ENCODE measurements around the gene CRY2.
"Not testable (repeated sequence)": the region's sequence is repeated elsewhere in the genome, so short reads cannot be mapped to it uniquely, and the experiment has no call there.

CRY2 gene

DNA sequence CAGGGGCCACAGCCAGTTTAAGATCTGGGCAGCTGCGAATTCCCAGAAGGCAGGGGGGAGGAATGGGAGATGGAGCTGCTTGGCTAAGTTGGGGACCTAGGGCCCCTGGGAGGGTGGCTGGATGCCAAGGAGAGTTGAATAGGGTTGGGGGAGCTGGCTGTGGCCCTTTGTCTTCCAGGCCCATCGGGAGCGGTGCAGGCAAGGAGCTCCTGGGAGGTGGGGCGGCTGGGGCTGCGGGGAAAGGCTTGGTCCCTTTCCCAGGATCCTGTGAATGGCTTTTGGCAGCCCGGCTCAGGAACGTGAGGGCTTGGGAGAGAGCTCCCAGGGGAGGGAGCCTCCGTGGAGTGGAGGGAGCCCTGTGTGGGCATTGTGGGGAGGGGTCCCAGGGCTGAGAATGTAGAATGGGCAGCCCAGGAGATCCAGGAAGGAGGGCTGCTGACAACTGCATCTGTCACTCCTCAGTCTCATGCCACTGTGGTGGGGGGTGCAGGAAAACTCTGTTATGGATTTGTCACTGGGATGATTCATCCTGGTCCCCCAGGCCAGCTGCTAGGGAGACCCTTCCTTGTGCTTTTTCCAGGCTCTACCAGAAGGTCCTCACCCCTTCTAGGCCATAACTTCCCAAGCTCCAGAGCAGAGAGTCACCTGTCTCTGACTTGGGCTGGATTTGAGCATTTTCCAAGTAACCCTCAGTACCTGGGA is 53.8 kb downstream of the CRY2 start:
- no peak for DNase-seq

DNA sequence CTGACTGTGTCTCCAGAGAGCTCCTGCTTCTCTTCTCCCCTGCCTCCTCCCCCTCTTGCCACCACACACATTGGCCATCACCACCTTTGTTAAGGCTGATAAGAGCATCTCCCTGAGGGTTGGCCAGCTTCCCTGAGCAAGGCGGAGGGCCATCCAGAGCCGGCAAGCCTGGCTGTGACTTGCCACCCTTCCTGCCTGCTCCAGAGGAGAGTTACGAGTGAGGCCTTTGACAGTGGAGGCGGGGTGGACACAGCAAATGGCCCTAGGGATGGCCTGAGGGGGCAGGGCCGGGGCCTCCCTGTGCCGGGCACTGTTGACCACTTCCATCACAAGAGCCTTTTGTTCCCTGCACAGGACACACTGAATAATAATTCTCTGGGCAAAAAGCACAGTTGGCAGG is 54.4 kb downstream of the CRY2 start:
- DNase-seq = no peak

DNA sequence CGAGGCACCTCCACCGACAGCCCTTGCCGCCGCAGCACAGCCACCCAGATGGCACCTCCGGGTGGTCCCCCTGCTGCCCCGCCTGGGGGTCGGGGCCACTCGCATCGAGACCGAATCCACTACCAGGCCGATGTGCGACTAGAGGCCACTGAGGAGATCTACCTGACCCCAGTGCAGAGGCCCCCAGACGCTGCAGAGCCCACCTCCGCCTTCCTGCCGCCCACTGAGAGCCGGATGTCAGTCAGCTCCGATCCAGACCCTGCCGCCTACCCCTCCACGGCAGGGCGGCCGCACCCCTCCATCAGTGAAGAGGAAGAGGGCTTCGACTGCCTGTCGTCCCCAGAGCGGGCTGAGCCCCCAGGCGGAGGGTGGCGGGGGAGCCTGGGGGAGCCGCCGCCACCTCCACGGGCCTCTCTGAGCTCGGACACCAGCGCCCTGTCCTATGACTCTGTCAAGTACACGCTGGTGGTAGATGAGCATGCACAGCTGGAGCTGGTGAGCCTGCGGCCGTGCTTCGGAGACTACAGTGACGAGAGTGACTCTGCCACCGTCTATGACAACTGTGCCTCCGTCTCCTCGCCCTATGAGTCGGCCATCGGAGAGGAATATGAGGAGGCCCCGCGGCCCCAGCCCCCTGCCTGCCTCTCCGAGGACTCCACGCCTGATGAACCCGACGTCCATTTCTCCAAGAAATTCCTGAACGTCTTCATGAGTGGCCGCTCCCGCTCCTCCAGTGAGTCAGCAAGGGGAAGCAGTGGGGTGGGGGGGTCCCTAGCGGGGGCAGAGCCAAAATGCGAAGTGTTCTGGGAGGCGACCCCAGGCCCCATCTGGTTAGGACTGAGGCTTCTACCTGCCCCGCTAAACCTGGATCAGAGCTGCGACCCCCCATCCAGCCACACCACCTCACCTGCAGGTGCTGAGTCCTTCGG is 55.4 kb downstream of the CRY2 start:
- DNase-seq = no peak

DNA sequence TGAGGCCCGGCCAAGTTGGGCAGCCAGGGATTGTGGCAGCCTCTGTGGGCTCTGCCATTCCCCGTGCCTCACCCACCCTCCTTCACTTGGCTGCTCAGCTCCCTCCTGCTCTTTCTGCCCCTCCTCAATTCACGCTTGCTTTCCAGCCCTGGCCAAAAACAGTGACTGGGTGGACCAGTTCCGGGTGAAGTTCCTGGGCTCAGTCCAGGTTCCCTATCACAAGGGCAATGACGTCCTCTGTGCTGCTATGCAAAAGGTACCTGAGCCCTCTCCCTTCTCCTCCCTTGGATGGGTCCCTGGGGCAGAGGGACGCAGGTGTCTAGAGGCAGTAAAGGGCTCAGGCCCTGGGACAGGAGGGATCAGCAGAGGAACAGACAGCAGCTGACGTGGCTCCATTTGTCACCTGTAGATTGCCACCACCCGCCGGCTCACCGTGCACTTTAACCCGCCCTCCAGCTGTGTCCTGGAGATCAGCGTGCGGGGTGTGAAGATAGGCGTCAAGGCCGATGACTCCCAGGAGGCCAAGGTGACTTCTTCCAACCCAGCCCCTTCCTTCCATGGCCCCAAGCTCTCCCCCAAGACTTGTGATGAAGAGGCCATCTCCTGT is 57.1 kb downstream of the CRY2 start:
- DNase-seq = no peak

DNA sequence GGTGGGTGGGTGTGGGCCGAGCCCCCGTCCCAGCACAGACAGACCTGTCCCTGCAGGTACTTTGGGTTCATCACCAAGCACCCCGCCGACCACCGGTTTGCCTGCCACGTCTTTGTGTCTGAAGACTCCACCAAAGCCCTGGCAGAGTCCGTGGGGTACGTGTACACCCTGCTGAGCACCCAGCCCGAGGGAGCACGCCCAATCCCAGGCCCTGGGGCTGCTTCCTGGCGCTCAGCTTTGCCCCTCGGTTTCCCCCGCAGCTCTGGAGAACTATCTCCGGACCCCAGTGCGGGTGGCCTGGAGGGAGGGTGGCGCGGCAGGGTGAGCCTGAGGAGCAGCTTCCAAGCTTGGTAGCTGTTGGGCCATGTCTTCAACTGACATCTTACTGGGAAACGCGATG is 57.8 kb downstream of the CRY2 start:
- no peak for DNase-seq

DNA sequence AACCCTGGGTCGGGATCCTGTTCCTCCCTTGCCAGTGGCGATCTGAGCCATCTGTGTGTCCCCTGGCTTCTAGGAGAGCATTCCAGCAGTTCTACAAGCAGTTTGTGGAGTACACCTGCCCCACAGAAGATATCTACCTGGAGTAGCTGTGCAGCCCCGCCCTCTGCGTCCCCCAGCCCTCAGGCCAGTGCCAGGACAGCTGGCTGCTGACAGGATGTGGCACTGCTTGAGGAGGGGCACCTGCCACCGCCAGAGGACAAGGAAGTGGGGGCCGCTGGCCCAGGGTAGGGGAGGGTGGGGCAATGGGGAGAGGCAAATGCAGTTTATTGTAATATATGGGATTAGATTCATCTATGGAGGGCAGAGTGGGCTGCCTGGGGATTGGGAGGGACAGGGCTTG is 58.3 kb downstream of the CRY2 start:
- DNase-seq = not testable (repeated sequence)

DNA sequence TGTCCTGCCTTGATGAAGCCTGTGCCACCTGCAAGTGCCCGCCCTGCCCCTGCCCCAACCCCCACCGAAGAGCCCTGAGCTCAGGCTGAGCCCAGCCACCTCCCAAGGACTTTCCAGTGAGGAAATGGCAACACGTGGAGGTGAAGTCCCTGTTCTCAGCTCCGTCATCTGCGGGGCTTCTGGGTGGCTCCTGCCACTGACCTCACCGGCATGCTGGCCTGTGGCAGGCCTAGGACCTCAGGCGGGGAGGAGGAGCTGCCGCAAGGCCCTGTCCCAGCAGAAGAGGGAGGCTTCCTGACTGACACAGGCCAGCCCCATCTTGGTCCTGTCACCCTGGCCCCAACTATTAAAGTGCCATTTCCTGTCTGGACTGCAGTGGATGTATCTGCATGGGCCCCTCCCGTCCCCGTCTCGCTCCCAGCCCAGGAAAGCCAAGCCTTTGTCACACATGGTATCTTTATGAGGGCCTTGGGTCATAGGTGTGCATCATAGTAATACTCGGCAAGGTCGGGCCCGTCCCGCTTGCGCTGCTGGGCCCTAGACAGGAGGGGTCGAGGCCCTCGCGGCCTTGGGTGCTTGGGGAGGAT is 58.9 kb downstream of the CRY2 start:
- no peak for DNase-seq

DNA sequence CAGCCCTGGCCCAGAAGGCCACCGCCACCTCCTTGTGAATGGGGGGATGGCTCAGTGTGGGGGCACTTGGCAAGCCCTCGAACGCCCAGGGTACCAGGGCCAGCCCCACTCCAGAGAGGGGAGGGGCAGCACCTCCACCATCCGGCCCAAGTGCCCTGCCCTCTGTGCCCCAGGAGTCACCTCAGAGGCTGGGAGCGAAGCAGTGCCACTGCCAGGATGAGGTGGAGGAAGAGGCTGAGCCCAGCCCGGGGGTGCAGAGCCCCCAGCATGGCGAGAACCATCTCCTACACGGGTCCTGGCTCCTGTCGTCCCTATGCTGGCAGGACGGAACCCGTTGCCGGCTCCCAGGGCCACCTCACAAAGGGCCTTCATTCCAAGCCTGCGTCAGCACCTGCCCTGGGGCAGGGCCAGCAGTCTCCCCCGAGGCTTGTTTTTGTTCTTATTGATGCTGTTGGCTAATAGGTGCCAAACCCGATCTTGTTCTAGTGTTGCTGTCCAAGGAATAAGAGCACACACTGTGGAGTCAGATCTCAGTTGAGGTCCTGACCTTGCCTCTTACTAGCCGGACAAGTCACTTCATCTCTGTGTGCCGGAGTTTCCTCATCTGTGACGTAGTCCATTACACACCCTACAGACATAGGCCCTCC is 59.8 kb downstream of the CRY2 start, which contains the start of gene FREY1:
Gene FREY1, minus strand, starts transcription at position 307 of the 647 bp plus-strand sequence. Its CDS starts 26 bp downstream, at position 281.
- DNase-seq = no peak

DNA sequence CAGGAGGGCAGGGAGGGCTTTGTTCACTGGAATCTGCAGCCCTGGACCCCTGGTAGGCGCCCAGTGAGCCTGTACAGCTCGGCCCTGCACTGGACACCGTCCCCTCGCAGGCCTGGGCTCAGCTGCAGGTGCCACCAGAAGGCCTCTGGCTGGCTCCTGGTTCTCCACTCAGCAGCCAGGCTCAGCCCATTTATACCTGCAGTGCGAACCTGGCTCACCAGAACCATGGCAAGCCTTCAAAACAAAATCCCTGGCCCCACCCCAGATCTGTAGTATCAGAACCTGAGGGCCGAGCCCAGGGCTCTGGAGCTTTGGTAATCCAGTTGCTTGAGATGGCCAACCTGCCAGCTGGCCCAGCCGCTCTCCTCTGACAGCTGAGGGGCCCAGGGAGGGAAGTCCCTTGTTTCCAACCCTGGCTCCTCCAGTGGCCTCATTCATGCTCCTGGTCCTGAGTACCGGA is 60.7 kb downstream of the CRY2 start:
- DNase-seq = no peak

DNA sequence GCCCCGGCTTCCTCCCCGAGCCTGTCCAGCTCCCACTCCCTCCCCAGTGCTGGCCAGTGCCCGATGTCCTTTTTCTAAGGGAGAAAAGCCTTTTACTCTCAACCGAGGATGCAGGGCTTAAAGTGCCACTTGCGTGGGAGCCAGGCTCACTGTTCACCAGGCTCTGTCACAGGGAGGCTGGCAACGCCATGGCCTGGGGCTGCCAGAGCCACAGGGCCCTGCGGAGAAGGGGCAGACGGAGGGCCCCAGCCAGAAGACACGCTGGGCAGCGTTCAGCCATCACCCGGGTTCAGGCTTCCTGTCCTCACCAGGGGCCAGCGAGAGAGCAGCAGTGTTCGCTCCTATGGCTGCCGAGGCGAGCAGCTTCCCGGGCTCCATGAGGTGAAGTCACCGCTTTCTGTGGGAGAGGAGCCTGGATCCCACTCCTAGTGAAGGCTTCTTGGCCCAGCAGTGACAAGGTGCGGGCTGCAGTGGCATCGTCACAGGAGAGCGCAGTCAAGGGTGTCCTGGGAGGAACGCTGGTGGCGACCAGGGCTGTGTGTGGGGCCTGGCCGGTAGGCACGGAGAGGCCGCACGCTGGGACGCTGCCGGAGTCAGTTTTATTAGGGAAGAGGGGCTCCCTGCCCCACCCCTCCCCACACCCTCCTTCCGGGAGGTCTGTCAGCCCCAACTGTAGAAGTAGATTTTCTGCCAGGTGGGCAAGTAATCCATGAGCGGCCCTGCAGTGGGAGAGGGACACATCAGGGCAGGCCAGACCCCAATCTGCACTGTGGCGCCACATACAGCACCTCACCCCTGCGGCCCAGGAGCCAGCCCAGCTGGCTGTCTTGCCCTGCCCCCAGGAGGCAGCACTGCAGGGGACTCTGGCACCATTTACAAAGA is 62.6 kb downstream of the CRY2 start:
- no peak for DNase-seq

DNA sequence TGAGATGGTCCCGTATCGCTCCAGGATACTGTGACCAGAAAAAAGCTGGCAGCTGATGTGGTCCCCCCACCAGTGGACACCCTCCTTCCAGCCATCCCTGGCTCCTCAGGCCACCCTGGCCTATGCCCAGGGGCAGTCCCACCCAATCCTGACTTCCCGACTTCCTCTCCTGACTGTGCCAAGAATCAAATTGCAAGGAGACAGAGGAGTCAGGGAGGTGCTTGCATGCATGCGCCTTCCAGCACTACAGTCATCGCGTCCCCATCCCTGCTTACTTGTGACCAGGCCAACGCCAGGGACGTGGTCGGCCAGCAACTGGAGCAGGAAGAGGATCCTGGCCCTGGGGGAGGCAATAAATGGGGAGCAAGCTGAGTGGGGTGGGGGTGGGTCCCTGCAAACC is 63.3 kb downstream of the CRY2 start:
- DNase-seq = no peak

DNA sequence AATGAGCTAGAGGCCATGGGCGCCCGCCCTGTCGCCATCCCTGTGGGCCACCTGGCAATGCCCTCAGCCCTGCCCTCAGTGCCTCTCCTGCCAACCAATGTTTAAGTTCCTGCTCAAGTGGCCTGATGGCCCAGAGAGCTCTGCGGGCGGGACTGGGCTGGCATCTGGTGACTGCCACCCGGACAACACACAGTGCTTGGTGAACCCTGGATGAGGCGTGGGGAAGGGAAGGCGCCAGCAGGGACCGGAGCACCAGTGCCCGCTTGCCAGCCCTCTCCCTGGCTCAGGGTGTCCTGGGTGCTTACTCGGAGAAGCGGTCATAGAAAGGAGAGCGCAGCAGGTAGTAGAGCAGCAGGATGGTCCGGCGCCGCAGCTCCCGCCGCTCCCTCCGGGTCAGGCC is 66.2 kb downstream of the CRY2 start:
- DNase-seq = no peak

DNA sequence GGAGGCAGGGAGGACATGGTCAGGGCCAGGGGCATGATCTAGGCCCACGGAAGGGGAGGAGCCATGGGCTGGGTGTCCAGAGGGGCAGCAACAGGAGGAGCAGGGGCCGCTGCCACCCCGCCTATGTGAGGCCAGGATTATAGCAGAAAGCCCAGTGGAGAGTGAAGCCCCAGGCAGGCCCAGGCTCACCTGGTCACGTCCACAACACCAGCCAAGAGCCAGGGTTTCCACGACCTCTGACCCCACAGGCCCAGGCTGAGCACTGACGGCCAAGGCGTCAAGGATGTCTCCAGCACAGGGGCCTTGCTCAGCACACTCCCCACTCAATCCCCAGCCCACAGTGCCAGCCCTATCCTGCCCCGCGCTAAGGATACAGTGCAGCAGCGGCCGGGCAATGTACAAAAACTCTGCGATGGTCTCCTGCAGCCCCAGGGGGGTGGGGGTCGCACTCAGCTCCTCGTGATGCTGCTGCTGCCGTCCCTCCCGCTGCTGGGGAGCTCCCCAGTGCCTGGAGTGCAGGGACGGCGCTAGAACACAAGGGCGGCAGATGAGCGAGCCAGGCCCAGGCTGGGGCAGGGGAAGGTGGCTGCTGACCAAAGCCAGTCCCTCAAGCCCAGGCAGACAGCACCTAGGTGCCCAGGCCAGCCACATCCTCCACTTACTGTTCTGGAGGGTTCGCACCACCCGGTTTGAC is 66.8 kb downstream of the CRY2 start:
- no peak for DNase-seq

DNA sequence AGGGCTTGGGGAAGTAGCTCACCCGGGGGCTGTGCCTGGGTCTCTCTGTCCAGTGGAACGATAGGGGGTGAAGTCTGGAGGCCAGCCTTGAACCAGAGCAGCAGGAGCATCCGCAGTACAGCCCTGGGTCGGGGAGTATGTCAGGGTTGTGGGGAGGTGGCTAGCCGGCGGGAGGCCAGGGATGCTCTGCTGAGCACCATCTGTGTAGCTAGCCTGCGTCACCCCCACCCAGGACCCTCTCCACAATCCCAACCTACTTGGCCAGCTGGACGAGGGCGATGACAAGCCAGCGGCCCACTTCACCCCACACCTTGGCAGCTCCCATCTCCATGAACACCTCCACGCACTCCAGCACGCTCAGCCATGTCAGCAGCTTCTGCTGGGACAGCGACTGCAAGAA is 68.2 kb downstream of the CRY2 start:
- DNase-seq = no peak

DNA sequence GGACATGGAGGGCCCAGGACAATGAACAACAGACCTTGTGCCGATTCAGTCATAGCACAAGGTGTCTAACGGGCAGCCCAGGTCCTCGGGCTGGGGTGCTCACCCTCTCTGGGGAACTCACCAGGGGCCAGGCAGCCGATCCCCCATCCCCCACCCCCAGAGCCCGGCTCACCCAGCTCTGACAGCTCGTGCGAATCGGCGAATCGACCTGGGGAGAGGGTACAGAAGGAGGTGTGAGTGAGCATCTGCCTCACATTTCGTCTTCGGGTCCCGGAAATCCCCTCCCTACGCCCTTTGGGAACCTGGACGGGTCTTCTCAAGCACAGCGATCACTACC is 70.0 kb downstream of the CRY2 start:
- no peak for DNase-seq

DNA sequence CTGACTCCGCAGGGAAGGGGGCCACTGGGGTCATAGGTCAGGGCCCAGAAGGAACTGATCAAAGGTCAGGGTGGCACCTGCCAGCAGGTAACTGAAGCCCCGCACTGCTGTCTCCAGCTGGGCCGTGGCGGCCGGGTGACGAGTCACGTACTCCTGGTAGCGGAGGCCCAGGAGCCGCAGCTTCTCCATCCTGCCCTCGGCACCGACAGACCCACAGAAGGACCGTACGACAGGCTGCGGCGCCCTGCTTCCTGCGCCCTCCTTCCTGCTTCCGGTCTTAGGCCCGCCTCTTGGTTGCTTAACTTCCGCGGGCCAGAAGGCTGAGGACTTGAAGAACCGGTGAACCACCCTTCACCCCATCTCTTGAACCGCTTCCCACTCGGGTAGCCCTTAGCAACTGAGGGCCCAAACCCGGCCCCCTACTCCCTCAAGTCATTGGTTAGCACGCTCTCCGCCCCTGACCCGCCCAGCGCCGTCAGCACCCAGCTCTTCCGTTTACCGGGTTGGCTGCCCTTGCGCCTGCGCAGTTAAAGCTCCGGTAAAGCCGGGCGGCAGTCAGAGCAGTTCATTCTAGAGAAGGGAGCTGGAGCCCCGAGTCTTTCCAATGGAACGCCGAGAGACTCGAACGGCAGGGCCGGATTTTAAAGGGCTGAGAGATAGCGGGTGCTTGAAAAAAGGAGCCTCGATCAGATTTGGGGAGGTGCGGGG is 70.5 kb downstream of the CRY2 start, which contains the start of gene PEX16:
Gene PEX16, minus strand, starts transcription at position 255 of the 708 bp plus-strand sequence. Its CDS starts 66 bp downstream, at position 189.
- DNase-seq = peak; percentile 99

DNA sequence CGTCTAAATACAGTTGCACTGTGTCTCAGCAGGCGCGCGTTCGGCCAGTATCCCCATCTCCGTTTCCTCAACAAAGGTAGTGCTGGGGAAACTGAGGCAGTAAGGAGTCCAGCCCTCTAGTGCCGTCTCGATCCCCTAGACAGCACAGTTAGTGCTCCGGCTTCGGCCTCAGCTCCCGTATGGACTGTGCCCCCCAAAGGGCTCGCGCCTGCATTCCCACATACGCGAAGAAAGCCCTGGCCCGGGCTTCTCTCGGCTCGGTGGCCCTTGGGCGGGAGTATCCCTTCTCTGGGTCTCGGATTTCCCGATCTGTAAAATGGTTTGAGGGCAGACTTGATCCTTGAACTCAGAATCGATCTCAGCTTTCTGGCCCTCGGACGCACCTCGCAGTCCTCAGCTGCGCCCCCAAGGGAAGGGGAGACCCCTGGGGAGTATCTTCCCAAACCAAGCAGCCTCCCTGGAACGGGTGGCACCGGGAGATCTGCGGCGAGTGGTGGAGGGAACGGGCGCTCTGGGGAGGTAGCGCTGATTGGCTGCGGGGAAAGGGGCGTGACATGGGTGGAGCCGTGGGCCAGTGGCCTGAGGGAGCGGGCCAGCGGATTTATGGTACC is 71.2 kb downstream of the CRY2 start:
- DNase-seq = peak; percentile 71

DNA sequence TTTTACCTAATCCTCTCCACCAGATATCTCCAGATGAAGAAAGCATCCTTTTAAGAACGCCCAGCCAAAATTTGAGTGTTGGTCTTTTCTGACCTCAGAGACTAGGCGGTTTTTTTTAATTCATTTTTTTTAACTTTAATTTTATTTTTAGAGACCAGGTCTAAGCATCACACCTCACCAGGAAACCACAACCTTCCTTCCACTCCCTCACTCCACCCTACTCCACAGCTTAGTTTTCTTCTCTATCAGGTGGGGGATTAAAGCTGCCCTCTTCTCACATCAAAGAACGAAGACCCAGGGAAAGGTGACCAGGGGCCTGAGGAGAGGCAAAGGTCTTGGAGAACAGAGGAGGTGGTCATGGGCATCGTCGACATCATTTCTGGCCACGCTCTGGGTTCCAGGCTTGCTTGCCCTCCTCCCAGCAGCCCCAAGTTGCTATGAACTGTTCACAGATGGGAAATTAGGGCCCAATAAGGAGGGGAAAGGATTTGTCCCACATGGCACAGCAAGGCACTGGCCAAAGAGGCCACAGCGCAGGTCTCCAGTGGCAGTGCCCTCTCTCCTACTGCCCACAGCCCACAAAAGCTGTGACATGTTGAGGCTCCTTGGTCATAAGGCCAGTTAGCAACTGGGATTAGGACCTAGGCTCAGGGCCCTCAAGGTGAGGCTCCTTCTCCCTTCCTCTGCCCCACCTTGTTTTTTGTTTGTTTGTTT is 71.8 kb downstream of the CRY2 start:
- peak; percentile 25 for DNase-seq
